Natural killer cell (primary cell): ENCODE results near the gene NKAPD1. TPM values are rescaled to one million over a fixed set of nuclear protein-coding genes. Genes with fewer than 3 reads are reported as not detected.

Source experiments
- ATAC-seq, 3 donors: fragments of 150-1000 bp in 2 of 3; fragments of 200-7000 bp in 1 of 3; cut with Tn5 transposase; 1 replicate in 1 of 3; 2 replicates in 2 of 3; pipeline ENCODE4 v1.10.0; 2021; ENCODE audit warnings: mild to moderate bottlenecking in 2 of 3, moderate library complexity in 2 of 3
- DNase-seq, 2 donors: peaks; one replicate each; pipeline versions ENCODE4 v3.0.0 to v3.0.0-alpha.2; 2013 to 2021; ENCODE audit warnings: mixed read lengths in 1 of 2
- H3K27ac ChIP-seq: one replicate; pipeline ENCODE4 v1.5.1; 2013; ENCODE audit warnings: mild to moderate bottlenecking, low read length
- H3K27me3 ChIP-seq: one replicate; pipeline ENCODE4 v1.6.1; 2013; ENCODE audit warnings: low read length; ENCODE audit not compliant: control insufficient read depth, insufficient read depth
- H3K36me3 ChIP-seq: one replicate; pipeline ENCODE4 v1.6.1; 2013; ENCODE audit warnings: low read length; ENCODE audit not compliant: control insufficient read depth, insufficient read depth
- H3K4me1 ChIP-seq: one replicate; pipeline ENCODE4 v1.6.1; 2013; ENCODE audit warnings: low read length; ENCODE audit not compliant: control insufficient read depth, insufficient read depth
- H3K4me3 ChIP-seq: one replicate; pipeline ENCODE4 v1.5.1; 2013; ENCODE audit warnings: low read length
- H3K9me3 ChIP-seq: one replicate; pipeline ENCODE4 v1.6.1; 2013; ENCODE audit warnings: low read length; ENCODE audit not compliant: control insufficient read depth, insufficient read depth
- H3K27ac Mint-ChIP-seq, 2 donors: one replicate each; pipeline ENCODE4 v1.8.0; 2022; ENCODE audit warnings: mild to moderate bottlenecking in 2 of 2, mixed read lengths in 2 of 2, moderate library complexity in 1 of 2
- H3K27me3 Mint-ChIP-seq, 2 donors: one replicate each; pipeline ENCODE4 v1.8.0; 2022; ENCODE audit warnings: low read depth in 2 of 2, mixed read lengths in 2 of 2
- H3K36me3 Mint-ChIP-seq: one replicate; pipeline ENCODE4 v1.8.0; 2022; ENCODE audit warnings: mixed read lengths
- H3K4me1 Mint-ChIP-seq, 2 donors: one replicate each; pipeline ENCODE4 v1.8.0; 2022; ENCODE audit warnings: mixed read lengths in 2 of 2
- H3K4me3 Mint-ChIP-seq: one replicate; pipeline ENCODE4 v1.8.0; 2022; ENCODE audit warnings: mild to moderate bottlenecking, moderate library complexity, mixed read lengths
- H3K9me3 Mint-ChIP-seq, 2 donors: one replicate each; pipeline ENCODE4 v1.8.0; 2022; ENCODE audit warnings: mixed read lengths in 2 of 2
- CTCF ChIP-seq: fragments of 200-600 bp; IDR thresholded peaks from one replicate; pipeline ENCODE4 v1.8.0; 2022; ENCODE audit warnings: antibody characterized with exemption
- WGBS: methylation state at CpG from one replicate; pipeline ENCODE4 v1.1.7; 2013; ENCODE audit warnings: missing lambda C conversion rate; ENCODE audit not compliant: insufficient coverage; 5-methylcytosine and 5-hydroxymethylcytosine counted together
- intact Hi-C: fragments of 100-400 bp; cut with micrococcal nuclease; formaldehyde crosslinking; loops from one replicate; pipeline ENCODE4 v1.14.2; 2022
- total RNA-seq, 4 donors: library from RNA; stranded (reverse); fragments of 120-200 nt in 1 of 4; gene quantifications; one replicate each; pipeline versions ENCODE4 v1.2.3 to v1.2.4, GENCODE V29; 2013 to 2022

Gene NKAPD1
- total RNA-seq, 3 donors from 2014 or later (not counting 1 experiment from before 2014, with no cell fraction given), result 12.6 to 14.9 (median 13.3) TPM

DNA sequence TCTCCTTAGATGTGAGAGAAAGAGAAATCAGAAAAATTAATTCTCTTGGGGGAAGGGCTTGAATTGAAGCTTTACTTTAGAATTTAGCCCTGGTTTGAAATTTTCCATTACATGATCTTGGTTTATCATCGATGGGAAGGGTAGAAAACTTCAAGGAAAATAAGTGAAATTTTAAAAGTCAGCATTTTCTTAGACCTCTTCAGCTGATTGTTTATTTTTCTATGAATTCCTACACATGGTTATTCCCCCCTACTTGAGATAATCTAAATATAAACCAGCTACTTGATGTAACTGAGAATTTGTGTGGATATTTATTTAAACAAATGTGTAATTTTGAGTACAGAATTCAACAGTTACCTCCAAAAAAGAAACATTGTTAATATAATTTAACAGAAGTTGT, 11.2 kb upstream of the NKAPD1 start:
- H3K36me3 ChIP-seq, result peaks cover 16% of the 10 kb centered on the region
- no peaks in the 10 kb centered on the region for H3K27me3 ChIP-seq
- Mint-ChIP-seq H3K36me3 (no peaks in the 10 kb centered on the region), H3K27me3 (peaks cover 0 to under 1% of the 10 kb centered on the region in 2 donors), H3K4me3 (no peak overlapping the region), H3K4me1 (no peaks in the 10 kb centered on the region), H3K27ac (no peak overlapping the region), H3K9me3 (no peaks in the 10 kb centered on the region)
- H3K9me3 ChIP-seq, result no peaks in the 10 kb centered on the region
- TF ChIP-seq CTCF, result no peak
- H3K27ac ChIP-seq, result no peak overlapping the region
- 100% methylated on average over 1 of the region's 1 CpG for WGBS
- intact Hi-C loops, result no loop called here
- ATAC-seq (no peak), DNase-seq (no peak)
- H3K4me1 ChIP-seq, result no peaks in the 10 kb centered on the region
- no peak overlapping the region for H3K4me3 ChIP-seq

DNA sequence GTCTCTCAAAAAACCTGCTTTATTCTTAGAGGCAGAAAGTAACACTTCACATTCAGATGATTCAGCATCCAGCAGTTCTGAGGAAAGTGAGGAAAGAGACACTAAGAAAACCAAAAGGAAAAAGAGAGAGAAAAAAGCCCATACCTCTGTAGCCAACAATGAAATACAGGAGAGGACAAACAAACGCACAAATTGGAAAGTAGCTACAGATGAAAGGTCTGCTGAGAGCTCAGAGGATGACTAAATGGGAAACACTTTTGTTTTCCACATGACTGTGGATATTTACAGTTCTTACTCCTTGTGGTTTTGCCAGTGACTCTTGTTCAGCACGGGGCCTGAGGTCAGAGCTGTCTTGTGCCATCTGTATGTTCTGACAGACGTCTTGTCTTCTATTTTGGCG, 8.6 kb downstream of the NKAPD1 start:
- intact Hi-C loops, result no loop called here
- no peaks in the 10 kb centered on the region for H3K9me3 ChIP-seq
- H3K9me3 Mint-ChIP-seq, result no peaks in the 10 kb centered on the region
- H3K27me3 ChIP-seq, result no peaks in the 10 kb centered on the region
- 69% methylated on average over 4 of the region's 4 CpGs for WGBS
- peaks cover 12% of the 10 kb centered on the region for H3K4me1 ChIP-seq
- H3K4me3 ChIP-seq, result no peak overlapping the region
- no peak overlapping the region for H3K4me3 Mint-ChIP-seq
- H3K27me3 Mint-ChIP-seq, result no peaks in the 10 kb centered on the region
- H3K36me3 ChIP-seq, result peaks cover 54% of the 10 kb centered on the region
- H3K27ac Mint-ChIP-seq, result peak overlapping the region; percentile 16 to 27
- peaks cover 26 to 27% of the 10 kb centered on the region in 2 donors for H3K4me1 Mint-ChIP-seq
- DNase-seq (no peak), ATAC-seq (no peak)
- H3K27ac ChIP-seq, result no peak overlapping the region
- H3K36me3 Mint-ChIP-seq, result peaks cover 11% of the 10 kb centered on the region
- TF ChIP-seq CTCF, result no peak

DNA sequence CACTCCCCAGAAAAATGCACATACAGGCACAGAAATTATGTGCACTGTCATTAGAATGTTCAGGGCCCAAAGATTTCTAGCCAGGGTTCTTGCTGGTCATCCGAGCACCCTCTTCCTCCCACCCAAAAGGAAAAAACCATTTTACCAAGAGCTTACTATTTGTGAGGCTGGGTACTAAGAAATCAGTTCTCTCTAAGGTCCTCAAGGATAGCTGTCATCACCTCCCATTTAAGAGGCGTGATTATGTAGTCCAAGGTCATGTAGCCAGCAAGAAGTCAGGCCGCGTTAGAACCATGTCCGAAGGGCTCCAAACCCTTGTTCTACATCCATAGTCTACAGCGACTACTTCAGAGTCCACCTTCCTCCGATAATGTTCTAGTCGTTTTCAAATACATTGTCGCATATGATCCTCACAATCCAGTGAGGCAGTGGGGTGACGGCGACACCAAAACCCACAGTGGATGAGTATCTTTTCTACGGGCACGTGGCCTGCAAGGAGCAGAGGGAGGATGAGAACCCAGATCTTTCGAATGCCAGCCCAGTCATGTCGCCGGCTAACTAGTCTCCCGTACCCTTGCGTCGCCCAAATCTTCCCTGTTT, 11.8 kb downstream of the NKAPD1 start:
- Mint-ChIP-seq H3K27ac (peak overlapping the region; percentile 97 to 99), H3K4me3 (peak overlapping the region; percentile 100), H3K4me1 (peaks cover 46% of the 10 kb centered on the region in 2 donors), H3K9me3 (no peaks in the 10 kb centered on the region), H3K36me3 (peaks cover 23% of the 10 kb centered on the region), H3K27me3 (no peaks in the 10 kb centered on the region)
- peak; percentile 16 to 42 (median 22) for ATAC-seq
- Histone ChIP-seq H3K4me3 (peak overlapping the region; percentile 72), H3K27me3 (no peaks in the 10 kb centered on the region), H3K4me1 (peaks cover 14% of the 10 kb centered on the region), H3K9me3 (no peaks in the 10 kb centered on the region), H3K27ac (no peak overlapping the region), H3K36me3 (peaks cover 51% of the 10 kb centered on the region)
- no peak for TF ChIP-seq CTCF
- intact Hi-C loops, result loop anchor here (1.0 to 2.0 kb wide), 3 partner anchors 12 to 207 kb away; partner anchors contain the start of genes CFAP68, FDXACB1, NKAPD1 and PIH1D2
- WGBS, result 5% methylated on average over 18 of the region's 19 CpGs
- peak in 1 of 2 donors; percentile 19 for DNase-seq
